ENCODE measurements around the gene SINHCAF.

Gene SINHCAF

GRCh38 chr12:31326736-31327659, 1.0 kb upstream of the SINHCAF start:
- no peak for DNase-seq

GRCh38 chr12:31325524-31325875, 450 bp downstream of the SINHCAF start:
- DNase-seq: no peak

GRCh38 chr12:31324845-31325523, 966 bp downstream of the SINHCAF start:
- DNase-seq: peak; percentile 41 to 42

- DNase-seq: peak; percentile 81 to 82
Observed at GRCh38 chr12:31324116-31324844, 1.7 kb downstream of the SINHCAF start.

GRCh38 chr12:31323391-31324115, 2.4 kb downstream of the SINHCAF start:
- peak; percentile 78 to 82 for DNase-seq

- DNase-seq: peak in 1 of 2 donors; percentile 15
Observed at GRCh38 chr12:31322801-31323207, 3.1 kb downstream of the SINHCAF start.

- no peak for DNase-seq
Observed at GRCh38 chr12:31321897-31322228, 4.1 kb downstream of the SINHCAF start.

GRCh38 chr12:31321186-31321896, 4.6 kb downstream of the SINHCAF start:
- DNase-seq: no peak

- no peak for DNase-seq
Observed at GRCh38 chr12:31318657-31319269, 7.2 kb downstream of the SINHCAF start.

GRCh38 chr12:31317471-31318395, 8.2 kb downstream of the SINHCAF start:
- DNase-seq: peak in 1 of 2 donors; percentile 15

GRCh38 chr12:31316891-31317290, 9.1 kb downstream of the SINHCAF start:
- DNase-seq: no peak

GRCh38 chr12:31315784-31316465, 10.0 kb downstream of the SINHCAF start:
- no peak for DNase-seq

GRCh38 chr12:31315044-31315715, 10.8 kb downstream of the SINHCAF start:
- DNase-seq: no peak

GRCh38 chr12:31312431-31312830, 13.5 kb downstream of the SINHCAF start:
- no peak for DNase-seq

GRCh38 chr12:31311634-31312258, 14.2 kb downstream of the SINHCAF start:
- no peak for DNase-seq

- no peak for DNase-seq
Observed at GRCh38 chr12:31310488-31310887, 15.5 kb downstream of the SINHCAF start.

- no peak for DNase-seq
Observed at GRCh38 chr12:31309279-31309678, 16.7 kb downstream of the SINHCAF start.

GRCh38 chr12:31308116-31308515, 17.8 kb downstream of the SINHCAF start:
- no peak for DNase-seq

GRCh38 chr12:31306866-31307265, 19.1 kb downstream of the SINHCAF start:
- DNase-seq: no peak

Measured in CD4-positive, alpha-beta T cell treated with Interleukin-1 beta for 1 hour (primary cell).